ENCODE data around the gene TMEM232. TPM values are rescaled to one million over a fixed set of nuclear protein-coding genes. Genes with fewer than 3 reads are reported as not detected.

Gene TMEM232
- total and polyA plus RNA-seq, 2 experiments from 2014 or later, result 1.3 to 1.9 TPM

DNA sequence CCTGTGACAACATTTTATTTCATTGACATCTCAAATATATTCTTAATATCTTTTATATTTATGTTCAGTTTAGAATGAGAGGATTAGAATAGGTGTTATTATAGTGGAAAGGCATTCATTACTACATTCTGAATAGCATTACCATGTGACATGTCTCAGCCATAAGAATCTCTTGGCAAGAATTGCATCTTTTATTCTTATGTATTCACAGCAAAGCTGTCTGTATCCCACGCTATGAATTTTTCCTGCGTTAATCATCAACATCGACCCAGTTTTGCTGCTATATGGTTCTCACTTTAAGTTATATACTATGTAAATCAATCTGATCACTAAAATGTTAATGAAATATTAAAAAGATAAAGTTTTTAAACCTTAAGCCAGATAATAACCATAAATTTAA is 248.6 kb downstream of the TMEM232 start:
- no peak for TF ChIP-seq ZNF331 (CRISPR knock-in tag; IDR thresholded peaks at IDR 0.05; ENCODE audit: low read depth)
- TF ChIP-seq, protein P1, sequence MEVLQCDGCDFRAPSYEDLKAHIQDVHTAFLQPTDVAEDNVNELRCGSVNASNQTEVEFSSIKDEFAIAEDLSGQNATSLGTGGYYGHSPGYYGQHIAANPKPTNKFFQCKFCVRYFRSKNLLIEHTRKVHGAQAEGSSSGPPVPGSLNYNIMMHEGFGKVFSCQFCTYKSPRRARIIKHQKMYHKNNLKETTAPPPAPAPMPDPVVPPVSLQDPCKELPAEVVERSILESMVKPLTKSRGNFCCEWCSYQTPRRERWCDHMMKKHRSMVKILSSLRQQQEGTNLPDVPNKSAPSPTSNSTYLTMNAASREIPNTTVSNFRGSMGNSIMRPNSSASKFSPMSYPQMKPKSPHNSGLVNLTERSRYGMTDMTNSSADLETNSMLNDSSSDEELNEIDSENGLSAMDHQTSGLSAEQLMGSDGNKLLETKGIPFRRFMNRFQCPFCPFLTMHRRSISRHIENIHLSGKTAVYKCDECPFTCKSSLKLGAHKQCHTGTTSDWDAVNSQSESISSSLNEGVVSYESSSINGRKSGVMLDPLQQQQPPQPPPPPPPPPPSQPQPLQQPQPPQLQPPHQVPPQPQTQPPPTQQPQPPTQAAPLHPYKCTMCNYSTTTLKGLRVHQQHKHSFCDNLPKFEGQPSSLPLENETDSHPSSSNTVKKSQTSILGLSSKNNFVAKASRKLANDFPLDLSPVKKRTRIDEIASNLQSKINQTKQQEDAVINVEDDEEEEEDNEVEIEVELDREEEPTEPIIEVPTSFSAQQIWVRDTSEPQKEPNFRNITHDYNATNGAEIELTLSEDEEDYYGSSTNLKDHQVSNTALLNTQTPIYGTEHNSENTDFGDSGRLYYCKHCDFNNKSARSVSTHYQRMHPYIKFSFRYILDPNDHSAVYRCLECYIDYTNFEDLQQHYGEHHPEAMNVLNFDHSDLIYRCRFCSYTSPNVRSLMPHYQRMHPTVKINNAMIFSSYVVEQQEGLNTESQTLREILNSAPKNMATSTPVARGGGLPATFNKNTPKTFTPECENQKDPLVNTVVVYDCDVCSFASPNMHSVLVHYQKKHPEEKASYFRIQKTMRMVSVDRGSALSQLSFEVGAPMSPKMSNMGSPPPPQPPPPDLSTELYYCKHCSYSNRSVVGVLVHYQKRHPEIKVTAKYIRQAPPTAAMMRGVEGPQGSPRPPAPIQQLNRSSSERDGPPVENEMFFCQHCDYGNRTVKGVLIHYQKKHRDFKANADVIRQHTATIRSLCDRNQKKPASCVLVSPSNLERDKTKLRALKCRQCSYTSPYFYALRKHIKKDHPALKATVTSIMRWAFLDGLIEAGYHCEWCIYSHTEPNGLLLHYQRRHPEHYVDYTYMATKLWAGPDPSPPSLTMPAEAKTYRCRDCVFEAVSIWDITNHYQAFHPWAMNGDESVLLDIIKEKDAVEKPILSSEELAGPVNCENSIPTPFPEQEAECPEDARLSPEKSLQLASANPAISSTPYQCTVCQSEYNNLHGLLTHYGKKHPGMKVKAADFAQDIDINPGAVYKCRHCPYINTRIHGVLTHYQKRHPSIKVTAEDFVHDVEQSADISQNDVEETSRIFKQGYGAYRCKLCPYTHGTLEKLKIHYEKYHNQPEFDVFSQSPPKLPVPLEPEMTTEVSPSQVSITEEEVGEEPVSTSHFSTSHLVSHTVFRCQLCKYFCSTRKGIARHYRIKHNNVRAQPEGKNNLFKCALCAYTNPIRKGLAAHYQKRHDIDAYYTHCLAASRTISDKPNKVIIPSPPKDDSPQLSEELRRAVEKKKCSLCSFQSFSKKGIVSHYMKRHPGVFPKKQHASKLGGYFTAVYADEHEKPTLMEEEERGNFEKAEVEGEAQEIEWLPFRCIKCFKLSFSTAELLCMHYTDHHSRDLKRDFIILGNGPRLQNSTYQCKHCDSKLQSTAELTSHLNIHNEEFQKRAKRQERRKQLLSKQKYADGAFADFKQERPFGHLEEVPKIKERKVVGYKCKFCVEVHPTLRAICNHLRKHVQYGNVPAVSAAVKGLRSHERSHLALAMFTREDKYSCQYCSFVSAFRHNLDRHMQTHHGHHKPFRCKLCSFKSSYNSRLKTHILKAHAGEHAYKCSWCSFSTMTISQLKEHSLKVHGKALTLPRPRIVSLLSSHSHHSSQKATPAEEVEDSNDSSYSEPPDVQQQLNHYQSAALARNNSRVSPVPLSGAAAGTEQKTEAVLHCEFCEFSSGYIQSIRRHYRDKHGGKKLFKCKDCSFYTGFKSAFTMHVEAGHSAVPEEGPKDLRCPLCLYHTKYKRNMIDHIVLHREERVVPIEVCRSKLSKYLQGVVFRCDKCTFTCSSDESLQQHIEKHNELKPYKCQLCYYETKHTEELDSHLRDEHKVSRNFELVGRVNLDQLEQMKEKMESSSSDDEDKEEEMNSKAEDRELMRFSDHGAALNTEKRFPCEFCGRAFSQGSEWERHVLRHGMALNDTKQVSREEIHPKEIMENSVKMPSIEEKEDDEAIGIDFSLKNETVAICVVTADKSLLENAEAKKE (CRISPR knock-in tag; IDR thresholded peaks at IDR 0.05), result no peak
- TF ChIP-seq, protein P2, sequence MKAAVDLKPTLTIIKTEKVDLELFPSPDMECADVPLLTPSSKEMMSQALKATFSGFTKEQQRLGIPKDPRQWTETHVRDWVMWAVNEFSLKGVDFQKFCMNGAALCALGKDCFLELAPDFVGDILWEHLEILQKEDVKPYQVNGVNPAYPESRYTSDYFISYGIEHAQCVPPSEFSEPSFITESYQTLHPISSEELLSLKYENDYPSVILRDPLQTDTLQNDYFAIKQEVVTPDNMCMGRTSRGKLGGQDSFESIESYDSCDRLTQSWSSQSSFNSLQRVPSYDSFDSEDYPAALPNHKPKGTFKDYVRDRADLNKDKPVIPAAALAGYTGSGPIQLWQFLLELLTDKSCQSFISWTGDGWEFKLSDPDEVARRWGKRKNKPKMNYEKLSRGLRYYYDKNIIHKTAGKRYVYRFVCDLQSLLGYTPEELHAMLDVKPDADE (IDR thresholded peaks at IDR 0.05), result no peak
- TF ChIP-seq POLR2AphosphoS5 (IDR thresholded peaks at IDR 0.05; ENCODE audit: low read depth), result no peak
- TF ChIP-seq ZNF114 (CRISPR knock-in tag; IDR thresholded peaks at IDR 0.05), result no peak
- no peak for TF ChIP-seq STAT1 (IDR thresholded peaks at IDR 0.05; ENCODE audit: unreplicated experiment)
- TF ChIP-seq CREB1 (CRISPR knock-in tag; IDR thresholded peaks at IDR 0.05; ENCODE audit: low read depth), result no peak
- TF ChIP-seq EZH2phosphoT487 (IDR thresholded peaks at IDR 0.05; ENCODE audit: unreplicated experiment), result no peak
- TF ChIP-seq, protein P3, sequence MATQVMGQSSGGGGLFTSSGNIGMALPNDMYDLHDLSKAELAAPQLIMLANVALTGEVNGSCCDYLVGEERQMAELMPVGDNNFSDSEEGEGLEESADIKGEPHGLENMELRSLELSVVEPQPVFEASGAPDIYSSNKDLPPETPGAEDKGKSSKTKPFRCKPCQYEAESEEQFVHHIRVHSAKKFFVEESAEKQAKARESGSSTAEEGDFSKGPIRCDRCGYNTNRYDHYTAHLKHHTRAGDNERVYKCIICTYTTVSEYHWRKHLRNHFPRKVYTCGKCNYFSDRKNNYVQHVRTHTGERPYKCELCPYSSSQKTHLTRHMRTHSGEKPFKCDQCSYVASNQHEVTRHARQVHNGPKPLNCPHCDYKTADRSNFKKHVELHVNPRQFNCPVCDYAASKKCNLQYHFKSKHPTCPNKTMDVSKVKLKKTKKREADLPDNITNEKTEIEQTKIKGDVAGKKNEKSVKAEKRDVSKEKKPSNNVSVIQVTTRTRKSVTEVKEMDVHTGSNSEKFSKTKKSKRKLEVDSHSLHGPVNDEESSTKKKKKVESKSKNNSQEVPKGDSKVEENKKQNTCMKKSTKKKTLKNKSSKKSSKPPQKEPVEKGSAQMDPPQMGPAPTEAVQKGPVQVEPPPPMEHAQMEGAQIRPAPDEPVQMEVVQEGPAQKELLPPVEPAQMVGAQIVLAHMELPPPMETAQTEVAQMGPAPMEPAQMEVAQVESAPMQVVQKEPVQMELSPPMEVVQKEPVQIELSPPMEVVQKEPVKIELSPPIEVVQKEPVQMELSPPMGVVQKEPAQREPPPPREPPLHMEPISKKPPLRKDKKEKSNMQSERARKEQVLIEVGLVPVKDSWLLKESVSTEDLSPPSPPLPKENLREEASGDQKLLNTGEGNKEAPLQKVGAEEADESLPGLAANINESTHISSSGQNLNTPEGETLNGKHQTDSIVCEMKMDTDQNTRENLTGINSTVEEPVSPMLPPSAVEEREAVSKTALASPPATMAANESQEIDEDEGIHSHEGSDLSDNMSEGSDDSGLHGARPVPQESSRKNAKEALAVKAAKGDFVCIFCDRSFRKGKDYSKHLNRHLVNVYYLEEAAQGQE (IDR thresholded peaks at IDR 0.05; ENCODE audit: unreplicated experiment), result no peak
- TF ChIP-seq EZH2 (IDR thresholded peaks at IDR 0.05; ENCODE audit: low read depth, unreplicated experiment), result no peak
- Mint-ChIP-seq H3K27me3 (ENCODE audit: insufficient read depth, low read depth, poor library complexity) (no peaks in the 10 kb centered on the region), H3K4me3 (no peak overlapping the region), H3K27ac (no peak overlapping the region), H3K4me1 (peaks cover 33% of the 10 kb centered on the region), H3K36me3 (ENCODE audit: low read depth) (no peaks in the 10 kb centered on the region), H3K9me3 (no peaks in the 10 kb centered on the region)
- Histone ChIP-seq H3K27me3 (ENCODE audit: insufficient read depth) (no peaks in the 10 kb centered on the region), H3K9me2 (ENCODE audit: insufficient read depth) (no peaks in the 10 kb centered on the region), H3K4me1 (ENCODE audit: insufficient read depth) (peaks cover 37% of the 10 kb centered on the region), H3K79me2 (replicated peaks; ENCODE audit: insufficient read depth) (no peaks in the 10 kb centered on the region), H3K4me3 (no peak overlapping the region), H3F3A (replicated peaks; ENCODE audit: low read depth) (no peaks in the 10 kb centered on the region), H3K4me2 (no peak overlapping the region), H4K20me1 (replicated peaks; ENCODE audit: insufficient read depth) (no peaks in the 10 kb centered on the region), H3K27ac (ENCODE audit: low read depth) (no peak overlapping the region), H2AFZ (no peak overlapping the region), H3K36me3 (ENCODE audit: insufficient read depth) (no peaks in the 10 kb centered on the region)
- DNase-seq (ENCODE audit: low spot score) (no peak), ATAC-seq (no peak)
